ENCODE results near the gene CLDN15. TPM values are rescaled to one million over a fixed set of nuclear protein-coding genes. Genes with fewer than 3 reads are reported as not detected.

CLDN15 gene, protein sequence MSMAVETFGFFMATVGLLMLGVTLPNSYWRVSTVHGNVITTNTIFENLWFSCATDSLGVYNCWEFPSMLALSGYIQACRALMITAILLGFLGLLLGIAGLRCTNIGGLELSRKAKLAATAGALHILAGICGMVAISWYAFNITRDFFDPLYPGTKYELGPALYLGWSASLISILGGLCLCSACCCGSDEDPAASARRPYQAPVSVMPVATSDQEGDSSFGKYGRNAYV
- 7.3 to 13.9 TPM (median 11.1 TPM) in 5 replicates for total RNA-seq (2022; extraction: Qiagen RNA extraction)

GRCh38 chr7:101237206-101238067 lies at the start of gene CLDN15:
Gene CLDN15 (minus strand): TSS chr7:101237802. CDS start chr7:101237581, 221 bp downstream.

DNA sequence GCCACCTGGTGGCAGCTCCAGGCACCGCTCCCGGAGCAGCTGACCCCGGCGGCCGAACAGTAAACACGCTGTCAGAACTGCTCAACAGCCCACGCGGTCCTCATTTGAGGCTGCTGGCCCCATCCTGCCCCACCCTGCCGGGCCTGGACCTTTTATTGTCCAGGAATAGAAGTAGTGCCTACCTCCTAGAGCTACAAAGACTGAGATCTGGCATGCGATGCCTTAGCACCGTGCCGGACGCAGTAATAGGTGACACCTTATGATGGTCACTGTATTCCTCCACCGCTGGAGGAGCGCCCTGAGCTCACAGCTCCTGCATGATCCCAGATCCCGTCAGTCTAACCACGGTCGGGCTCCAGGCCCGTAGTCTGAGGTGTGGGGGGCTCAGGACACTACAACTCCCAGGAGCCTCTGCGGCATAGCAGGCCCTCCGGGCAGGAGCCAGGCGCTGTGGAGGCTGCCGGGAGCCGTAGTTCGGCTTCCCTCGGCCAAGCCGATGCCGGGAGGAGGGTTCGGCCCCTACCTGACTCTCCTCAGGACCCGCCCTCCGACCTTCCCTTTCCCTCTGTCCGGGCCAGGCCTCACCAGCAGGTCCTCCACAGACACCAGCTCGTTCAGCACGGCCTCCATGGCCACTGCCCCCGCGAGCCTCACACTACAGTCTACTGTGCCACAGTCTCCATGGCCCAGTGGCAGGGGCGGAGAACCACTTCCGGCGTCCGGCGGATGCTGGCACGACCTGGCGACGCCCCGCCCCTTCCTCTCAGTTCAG lies 7.0 kb upstream of the CLDN15 start, which contains the start of gene FIS1:
Gene FIS1 (minus strand): TSS at position 707 of the 772 bp plus-strand sequence. CDS start 77 bp downstream, at position 630.

DNA sequence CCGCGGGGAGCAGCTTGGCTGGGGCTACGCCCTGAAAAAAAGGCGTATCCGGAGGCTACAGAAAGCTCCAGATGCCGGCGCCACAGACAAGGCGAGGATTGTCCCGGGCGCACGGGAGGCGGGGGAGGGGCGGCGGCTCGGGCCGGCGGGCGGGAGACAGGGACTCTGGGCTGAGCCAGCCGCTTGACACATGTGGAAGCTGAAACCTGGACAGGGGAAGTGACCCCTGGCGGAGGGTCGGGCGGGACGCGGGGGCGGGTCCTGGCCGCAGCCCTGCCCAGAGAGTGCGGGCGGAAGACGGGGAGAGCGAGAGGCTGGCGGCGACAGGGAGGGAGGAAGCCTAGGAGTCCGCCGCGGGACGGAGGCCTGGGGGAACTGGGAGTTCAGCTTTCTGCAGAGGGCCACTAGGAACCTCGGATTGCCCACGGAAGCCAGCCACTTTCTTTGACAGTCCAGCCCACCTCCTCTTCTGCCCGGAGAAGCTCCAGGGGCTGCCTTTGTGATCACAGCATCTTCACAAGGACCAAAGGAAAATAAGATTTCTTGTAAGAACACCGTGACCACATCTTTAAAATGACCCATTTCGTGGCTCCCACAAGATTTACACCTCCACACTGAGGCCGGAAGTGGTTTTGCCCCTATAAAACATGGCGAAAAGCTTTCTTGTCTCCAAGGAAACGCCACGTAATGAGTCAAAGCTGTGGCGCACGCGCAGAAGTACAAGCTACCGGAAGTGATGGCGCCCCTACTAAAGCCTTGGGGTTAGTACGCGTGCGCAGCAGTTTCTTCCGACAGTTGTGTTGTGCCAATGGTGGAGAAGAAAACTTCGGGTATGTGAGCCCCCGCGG lies 20.0 kb downstream of the CLDN15 start, which contains the start of the genes PLOD3 and ZNHIT1:
Gene PLOD3 (minus strand): TSS at position 194 of the 848 bp plus-strand sequence. CDS start 307 bp downstream, outside the sequence.
Gene ZNHIT1 (plus strand): TSS at position 778 of the 848 bp plus-strand sequence. CDS start 31 bp downstream, at position 809.

GRCh38 chr7:101200862-101201599 lies 36.6 kb downstream of the CLDN15 start, which contains the start of gene MOGAT3:
Gene MOGAT3 (minus strand): TSS chr7:101201036. CDS start chr7:101200854, 182 bp downstream.

Other genes starting within 250 kb of the CLDN15 start
- gene MUC17, start 217.7 kb downstream of the CLDN15 start, total RNA-seq (2022; extraction: Qiagen RNA extraction) = 0.01 to 0.03 TPM (median 0.01 TPM) in 5 replicates
- gene TRIM56, start 152.3 kb downstream of the CLDN15 start, total RNA-seq (2022; extraction: Qiagen RNA extraction) = 10.5 to 17.1 TPM (median 13.2 TPM) in 5 replicates
- 1,598 to 2,064 TPM (median 1,785 TPM) in 5 replicates for gene SERPINE1, start 110.7 kb downstream of the CLDN15 start, total RNA-seq (2022; extraction: Qiagen RNA extraction)
- 143 to 165 TPM (median 150 TPM) in 5 replicates for gene AP1S1, start 83.3 kb downstream of the CLDN15 start, total RNA-seq (2022; extraction: Qiagen RNA extraction)
- gene VGF, start 72.2 kb downstream of the CLDN15 start, total RNA-seq (2022; extraction: Qiagen RNA extraction) = 10.8 to 26.3 TPM (median 18.0 TPM) in 5 replicates
- 0.15 to 0.20 TPM (median 0.15 TPM) in 5 replicates for gene NAT16, start 57.5 kb downstream of the CLDN15 start, total RNA-seq (2022; extraction: Qiagen RNA extraction)
- not detected in 5 replicates for gene MOGAT3, start 36.8 kb downstream of the CLDN15 start, total RNA-seq (2022; extraction: Qiagen RNA extraction)
- 66.9 to 85.1 TPM (median 83.1 TPM) in 5 replicates for gene PLOD3, start 20.2 kb downstream of the CLDN15 start, total RNA-seq (2022; extraction: Qiagen RNA extraction)
- 71.7 to 101 TPM (median 92.8 TPM) in 5 replicates for gene ZNHIT1, start 19.6 kb downstream of the CLDN15 start, total RNA-seq (2022; extraction: Qiagen RNA extraction)
- gene FIS1, start 7.3 kb upstream of the CLDN15 start, total RNA-seq (2022; extraction: Qiagen RNA extraction) = 124 to 154 TPM (median 140 TPM) in 5 replicates
- 51.3 to 56.0 TPM (median 53.1 TPM) in 5 replicates for gene IFT22, start 84.0 kb upstream of the CLDN15 start, total RNA-seq (2022; extraction: Qiagen RNA extraction)
- 0.32 to 0.78 TPM (median 0.51 TPM) in 5 replicates for gene COL26A1, start 125.1 kb upstream of the CLDN15 start, total RNA-seq (2022; extraction: Qiagen RNA extraction)

Measured in A549 treated with Mapracorat at 1 μM for 4 hours (cell line).